ENCODE measurements around the gene MYO19. TPM values are rescaled to one million over a fixed set of nuclear protein-coding genes. Genes with fewer than 3 reads are reported as not detected.
A peak's percentile ranks its signal among the peaks of the same experiment; 100 is the strongest.

The MYO19 gene
- polyA plus RNA-seq, 1 experiment = 46.9 TPM

DNA sequence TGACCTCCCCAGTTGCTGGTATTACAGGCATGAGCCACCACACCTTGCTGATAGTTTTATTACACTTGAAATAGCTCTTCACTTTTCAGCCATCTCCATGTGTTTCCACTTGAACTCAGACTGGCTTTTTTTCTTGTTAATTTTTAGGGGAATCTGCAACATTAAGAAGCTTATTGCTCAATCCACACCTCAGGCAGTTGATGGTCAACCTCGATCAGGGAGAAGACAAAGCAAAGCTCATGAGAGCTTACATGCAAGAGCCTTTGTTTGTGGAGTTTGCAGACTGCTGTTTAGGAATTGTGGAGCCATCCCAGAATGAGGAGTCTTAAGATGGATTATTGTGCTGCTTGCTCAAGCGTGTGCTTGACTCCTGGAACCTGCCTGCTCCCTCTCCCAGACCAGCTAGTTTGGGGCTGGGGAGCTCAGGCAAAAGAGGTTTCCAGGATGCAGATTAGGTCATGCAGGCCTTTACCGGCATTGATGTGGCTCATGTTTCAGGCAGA lies 39.5 kb downstream of the MYO19 start:
- POLR2A ChIA-PET = no interaction called here
- Histone ChIP-seq H3K36me3 (ENCODE audit: control insufficient read depth, insufficient read depth, low read length) (peaks cover 13% of the 10 kb centered on the region), H3K4me3 (ENCODE audit: low read depth, low read length) (no peak overlapping the region)

DNA sequence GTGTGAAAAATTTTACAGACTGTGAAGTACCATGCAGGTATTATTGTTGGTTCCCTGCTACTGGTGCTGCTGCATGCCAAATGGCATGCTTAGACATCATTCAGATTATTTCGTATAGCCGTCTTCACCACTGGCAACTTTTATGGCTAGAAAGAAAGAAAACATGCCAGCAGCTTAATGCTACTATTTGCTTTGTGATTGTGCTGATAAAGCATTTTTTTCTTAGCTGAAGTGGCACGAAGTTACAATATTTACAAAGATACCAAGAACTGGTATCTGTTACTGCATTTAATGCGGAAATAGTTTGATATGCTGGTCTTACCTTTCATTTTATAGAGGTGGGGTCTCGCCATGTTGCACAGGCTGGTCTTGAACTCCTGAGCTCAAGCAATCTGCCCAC lies 40.0 kb downstream of the MYO19 start:
- DNase-seq (ENCODE audit: low read depth) = no peak
- CTCF ChIA-PET = interaction anchor here (0.8 to 1.6 kb wide), 3 partner anchors 11 to 40 kb away, joined by 3 to 6 read pairs (median 3); partner anchors contain the start of genes MYO19 and PIGW
- TF ChIP-seq, protein P1, sequence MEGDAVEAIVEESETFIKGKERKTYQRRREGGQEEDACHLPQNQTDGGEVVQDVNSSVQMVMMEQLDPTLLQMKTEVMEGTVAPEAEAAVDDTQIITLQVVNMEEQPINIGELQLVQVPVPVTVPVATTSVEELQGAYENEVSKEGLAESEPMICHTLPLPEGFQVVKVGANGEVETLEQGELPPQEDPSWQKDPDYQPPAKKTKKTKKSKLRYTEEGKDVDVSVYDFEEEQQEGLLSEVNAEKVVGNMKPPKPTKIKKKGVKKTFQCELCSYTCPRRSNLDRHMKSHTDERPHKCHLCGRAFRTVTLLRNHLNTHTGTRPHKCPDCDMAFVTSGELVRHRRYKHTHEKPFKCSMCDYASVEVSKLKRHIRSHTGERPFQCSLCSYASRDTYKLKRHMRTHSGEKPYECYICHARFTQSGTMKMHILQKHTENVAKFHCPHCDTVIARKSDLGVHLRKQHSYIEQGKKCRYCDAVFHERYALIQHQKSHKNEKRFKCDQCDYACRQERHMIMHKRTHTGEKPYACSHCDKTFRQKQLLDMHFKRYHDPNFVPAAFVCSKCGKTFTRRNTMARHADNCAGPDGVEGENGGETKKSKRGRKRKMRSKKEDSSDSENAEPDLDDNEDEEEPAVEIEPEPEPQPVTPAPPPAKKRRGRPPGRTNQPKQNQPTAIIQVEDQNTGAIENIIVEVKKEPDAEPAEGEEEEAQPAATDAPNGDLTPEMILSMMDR (IDR thresholded peaks at IDR 0.05; ENCODE audit: insufficient read depth, low read depth, low read length) = no peak
- POLR2A ChIA-PET = no interaction called here
- peaks cover 13% of the 10 kb centered on the region for H3K36me3 ChIP-seq (ENCODE audit: control insufficient read depth, insufficient read depth, low read length)
- no peaks in the 10 kb centered on the region for H3K27me3 ChIP-seq (ENCODE audit: control insufficient read depth, insufficient read depth, low read length)
- no peak overlapping the region for H3K4me3 ChIP-seq (ENCODE audit: low read depth, low read length)

More for the DNA sequence above, 39.5 kb downstream of the MYO19 start:
- H3K27me3 ChIP-seq (ENCODE audit: control insufficient read depth, insufficient read depth, low read length) = no peaks in the 10 kb centered on the region
- no peak for DNase-seq (ENCODE audit: low read depth)
- CTCF ChIA-PET = interaction anchor here (0.8 to 1.6 kb wide), 4 partner anchors 11 to 39 kb away, joined by 3 to 6 read pairs (median 3); partner anchors contain the start of genes MYO19 and PIGW
- TF ChIP-seq, protein P1 (IDR thresholded peaks at IDR 0.05; ENCODE audit: insufficient read depth, low read depth, low read length) = no peak

DNA sequence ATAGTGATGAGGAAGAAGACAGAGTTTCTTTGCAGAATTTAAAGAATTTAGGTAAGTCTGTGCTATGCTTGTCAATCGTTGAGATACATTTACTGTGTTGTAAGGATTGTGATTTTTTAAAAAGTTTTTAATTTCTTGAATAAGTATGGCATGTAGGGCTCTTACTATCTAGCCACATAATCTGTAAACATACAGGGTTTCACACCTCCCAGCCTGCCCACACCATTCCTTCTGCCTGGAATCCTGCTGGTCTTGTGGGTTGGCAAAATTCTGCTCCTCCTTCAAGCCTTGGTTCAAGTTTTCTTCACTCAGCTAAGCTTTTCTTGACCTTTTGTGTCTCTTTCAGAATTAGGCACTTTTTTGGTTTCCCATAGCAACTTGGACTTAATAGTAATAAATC lies 40.7 kb downstream of the MYO19 start:
- ChIA-PET CTCF (interaction anchor here (1.1 to 1.6 kb wide), 2 partner anchors 11 to 41 kb away, joined by 3 to 6 read pairs; partner anchors contain the start of genes MYO19 and PIGW), POLR2A (no interaction called here)
- Histone ChIP-seq H3K27me3 (ENCODE audit: control insufficient read depth, insufficient read depth, low read length) (no peaks in the 10 kb centered on the region), H3K36me3 (ENCODE audit: control insufficient read depth, insufficient read depth, low read length) (peaks cover 13% of the 10 kb centered on the region), H3K4me3 (ENCODE audit: low read depth, low read length) (no peak overlapping the region)
- TF ChIP-seq, protein P1 (IDR thresholded peaks at IDR 0.05; ENCODE audit: insufficient read depth, low read depth, low read length) = no peak
- DNase-seq (ENCODE audit: low read depth) = no peak

DNA sequence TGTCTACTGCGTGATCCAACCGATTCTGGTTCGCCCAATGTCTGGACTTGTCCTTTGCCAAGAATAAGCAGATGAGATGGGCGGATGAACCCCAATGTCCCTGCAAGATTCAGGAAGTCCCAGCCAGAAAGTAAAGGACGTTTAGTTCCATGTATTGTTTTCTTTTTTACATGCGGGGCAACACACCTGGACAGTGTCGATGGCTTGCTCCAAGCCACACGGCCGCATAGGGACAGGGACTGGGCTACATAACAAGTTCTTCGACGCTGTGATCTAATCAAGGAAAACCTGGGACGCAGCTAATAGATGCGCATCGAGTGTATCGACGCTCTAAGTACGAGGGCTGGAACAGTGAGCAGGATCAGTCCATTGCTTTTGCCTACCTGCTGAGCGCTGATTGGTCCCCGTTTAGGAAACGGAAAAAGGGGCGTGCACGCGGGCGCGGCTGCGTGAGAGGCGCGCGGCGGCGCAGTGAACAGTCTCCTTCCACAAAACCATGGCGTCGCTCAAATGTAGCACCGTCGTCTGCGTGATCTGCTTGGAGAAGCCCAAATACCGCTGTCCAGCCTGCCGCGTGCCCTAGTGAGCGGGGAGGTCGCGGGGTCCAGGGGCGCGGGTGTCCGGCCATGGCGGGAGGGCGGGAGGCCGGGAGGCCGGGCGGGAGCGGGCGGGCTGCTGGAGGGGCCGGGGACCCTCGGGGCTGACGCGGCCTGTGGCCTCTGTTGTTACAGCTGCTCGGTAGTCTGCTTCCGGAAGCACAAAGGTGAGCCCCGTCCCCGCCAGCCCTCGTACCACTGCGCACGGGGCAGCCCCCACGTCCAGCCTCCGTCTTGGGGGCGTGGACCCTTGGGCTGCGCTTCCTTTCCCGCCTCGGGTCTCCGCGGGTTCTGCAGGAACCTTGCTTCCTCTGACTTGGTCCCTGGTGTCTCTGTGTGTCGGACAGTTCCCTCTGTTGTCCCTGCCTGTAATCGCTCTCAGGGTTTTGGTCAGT lies 48.2 kb downstream of the MYO19 start, which contains the start of gene ZNHIT3:
Gene ZNHIT3 (plus strand): TSS at position 478 of the 991 bp plus-strand sequence. CDS start 19 bp downstream, at position 497.
- Histone ChIP-seq H3K36me3 (ENCODE audit: control insufficient read depth, insufficient read depth, low read length) (no peaks in the 10 kb centered on the region), H3K4me3 (ENCODE audit: low read depth, low read length) (peak within 1 kb of the TSS; percentile 79), H3K27me3 (ENCODE audit: control insufficient read depth, insufficient read depth, low read length) (peaks cover 3% of the 10 kb centered on the region)
- TF ChIP-seq, protein P1 (IDR thresholded peaks at IDR 0.05; ENCODE audit: insufficient read depth, low read depth, low read length) = no peak
- POLR2A ChIA-PET = interaction anchor here (0.6 kb wide), 1 partner anchor 110 kb away, joined by 9 read pairs; no protein-coding TSS in a partner anchor
- CTCF ChIA-PET = no interaction called here
- DNase-seq (ENCODE audit: low read depth) = peak; percentile 62

DNA sequence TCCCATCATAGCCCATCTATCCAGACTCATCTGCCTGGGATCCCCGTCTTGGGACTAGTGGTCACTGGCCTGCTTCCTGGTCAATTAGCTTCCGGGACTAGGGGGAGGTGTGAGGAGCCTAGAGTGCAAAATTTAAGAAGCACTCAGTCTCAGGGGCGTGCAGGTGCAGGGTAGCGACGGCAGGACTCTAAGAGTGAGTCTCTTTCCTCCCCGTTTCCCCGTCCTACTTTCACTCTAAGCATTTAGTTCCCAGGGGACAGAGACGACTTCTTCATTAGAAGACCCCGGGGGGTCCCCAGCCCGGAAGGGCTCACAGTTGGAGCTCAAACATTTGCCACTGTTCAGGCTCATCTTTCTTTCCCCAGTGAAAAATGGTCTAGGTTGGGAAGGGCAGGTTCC lies 48.9 kb downstream of the MYO19 start:
- ChIA-PET CTCF (no interaction called here), POLR2A (no interaction called here)
- TF ChIP-seq, protein P1 (IDR thresholded peaks at IDR 0.05; ENCODE audit: insufficient read depth, low read depth, low read length) = no peak
- Histone ChIP-seq H3K4me3 (ENCODE audit: low read depth, low read length) (peak overlapping the region; percentile 79), H3K27me3 (ENCODE audit: control insufficient read depth, insufficient read depth, low read length) (peaks cover 3% of the 10 kb centered on the region), H3K36me3 (ENCODE audit: control insufficient read depth, insufficient read depth, low read length) (no peaks in the 10 kb centered on the region)
- DNase-seq (ENCODE audit: low read depth) = no peak

Measured in BJ (cell line).